GM19463 (cell line): ENCODE measurements around the gene INTS1.
"Not testable (repeated sequence)": the region's sequence is repeated elsewhere in the genome, so short reads cannot be mapped to it uniquely, and the experiment has no call there.

Experiments used
- ATAC-seq: cut with Tn5 transposase; IDR thresholded peaks from one replicate; pipeline ENCODE4 v1.9.1; 2021; ENCODE audit warnings: mild to moderate bottlenecking, moderate library complexity; ENCODE audit not compliant: unreplicated experiment

Gene INTS1

DNA sequence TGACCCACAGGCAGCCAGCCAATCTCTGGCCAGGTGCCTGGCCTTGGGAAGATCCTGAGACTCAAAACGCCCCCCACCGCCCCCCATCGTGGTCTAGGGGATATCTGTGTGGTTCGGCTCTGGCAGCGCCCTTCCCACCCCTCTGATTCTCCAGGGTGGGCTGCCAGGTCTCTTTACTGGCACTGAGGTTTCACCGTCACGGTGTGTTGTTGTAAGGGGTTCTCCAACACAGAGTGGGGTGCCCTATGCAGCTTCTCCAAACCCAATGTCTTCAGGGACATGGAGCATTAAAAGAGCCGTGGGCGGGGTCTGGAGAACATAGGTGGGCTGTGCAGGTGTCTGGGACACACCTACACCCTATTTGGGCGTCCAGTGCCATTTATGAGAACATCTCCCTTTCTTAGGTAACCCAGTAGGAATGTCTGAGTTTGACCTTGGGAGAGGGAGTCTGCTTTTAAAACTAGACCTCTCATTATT, 27.8 kb upstream of the INTS1 start:
- ATAC-seq: no peak

DNA sequence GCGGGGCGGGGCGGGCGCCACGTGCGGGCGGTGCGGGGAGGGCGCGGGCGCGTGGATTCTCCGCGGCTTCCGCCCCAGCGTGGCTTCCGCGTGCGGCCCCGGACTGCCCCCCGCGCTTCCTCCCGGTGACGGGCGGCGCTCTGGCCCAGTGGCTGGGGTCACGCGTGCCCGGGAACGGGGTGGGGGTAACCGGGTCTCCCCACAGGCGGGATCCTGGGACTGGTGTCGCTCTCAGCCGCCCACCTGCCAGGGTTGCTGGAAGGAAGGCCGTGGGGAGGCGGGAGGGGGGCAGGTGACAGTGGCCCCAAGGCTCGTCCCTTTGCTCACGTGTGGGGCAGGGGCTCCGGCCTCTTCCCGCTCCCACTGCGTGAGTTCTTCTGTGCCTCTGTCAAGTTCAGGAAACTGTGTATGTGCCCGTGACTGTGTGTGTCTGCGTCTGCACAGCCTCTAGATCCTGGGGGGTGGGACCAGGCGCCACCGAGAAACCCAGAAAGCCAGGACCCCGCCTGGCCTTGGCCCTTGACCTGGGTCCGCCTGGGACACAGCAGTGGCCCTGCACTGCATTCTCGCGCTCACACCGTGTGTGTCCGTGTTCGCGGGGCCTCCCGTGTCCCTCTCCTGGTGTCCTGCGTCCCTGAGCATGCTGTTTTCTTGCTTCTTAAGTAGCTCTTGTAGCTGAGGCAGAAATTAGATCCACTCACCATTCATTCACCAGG, 27.2 kb upstream of the INTS1 start:
- peak; percentile 13 for ATAC-seq

DNA sequence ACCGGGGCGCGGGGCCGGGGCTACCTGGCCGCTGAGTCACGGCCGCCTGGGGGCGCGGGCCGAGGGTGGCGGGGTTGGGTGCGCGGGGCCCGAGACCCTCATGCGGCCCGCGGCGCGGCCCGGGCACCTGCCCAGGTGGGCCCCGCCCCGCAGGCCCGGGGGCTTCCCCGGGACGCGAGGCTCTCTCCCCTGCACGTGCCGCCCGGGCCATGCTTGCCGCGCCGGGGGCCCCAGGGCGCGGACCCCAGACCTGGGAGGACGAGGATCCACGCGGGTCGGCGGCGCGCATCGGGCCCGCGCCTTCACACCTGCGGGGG, 26.7 kb upstream of the INTS1 start:
- peak; percentile 15 for ATAC-seq

DNA sequence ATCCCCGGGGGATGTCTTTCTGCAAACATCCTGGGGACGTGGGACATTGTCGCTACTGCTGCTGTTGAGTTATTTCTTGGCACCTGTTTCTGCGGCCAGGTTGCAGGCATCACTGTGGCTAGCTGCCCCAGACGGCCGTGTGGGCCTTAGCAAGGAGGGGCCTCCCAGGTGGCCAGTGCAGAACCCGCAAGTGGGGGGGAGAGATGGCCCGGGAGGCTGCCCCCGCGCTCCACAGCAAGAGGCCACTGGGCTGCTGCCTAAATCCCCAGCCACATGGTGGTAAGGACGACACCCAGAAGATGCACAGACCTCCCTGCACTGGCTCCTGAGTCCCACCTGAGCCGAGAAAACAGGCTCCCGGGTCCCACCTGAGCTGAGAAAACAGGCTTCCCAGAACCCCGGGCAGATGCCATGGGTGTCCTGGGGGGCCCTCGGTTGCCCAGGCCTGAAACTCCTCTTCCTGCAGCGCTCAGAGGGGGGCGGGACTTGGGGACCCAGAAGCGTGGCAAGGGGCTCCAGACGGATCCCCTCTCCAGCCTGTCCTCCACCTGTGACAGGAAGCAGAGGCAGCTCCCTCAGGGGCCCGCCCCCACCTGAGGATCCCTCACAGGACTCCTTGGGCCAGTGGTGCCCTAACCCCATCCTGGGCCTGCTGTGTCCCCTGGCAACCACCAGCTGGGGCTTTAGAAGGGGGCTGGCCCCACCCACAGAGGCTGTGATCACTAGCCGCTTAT, 25.4 kb upstream of the INTS1 start:
- ATAC-seq: no peak

DNA sequence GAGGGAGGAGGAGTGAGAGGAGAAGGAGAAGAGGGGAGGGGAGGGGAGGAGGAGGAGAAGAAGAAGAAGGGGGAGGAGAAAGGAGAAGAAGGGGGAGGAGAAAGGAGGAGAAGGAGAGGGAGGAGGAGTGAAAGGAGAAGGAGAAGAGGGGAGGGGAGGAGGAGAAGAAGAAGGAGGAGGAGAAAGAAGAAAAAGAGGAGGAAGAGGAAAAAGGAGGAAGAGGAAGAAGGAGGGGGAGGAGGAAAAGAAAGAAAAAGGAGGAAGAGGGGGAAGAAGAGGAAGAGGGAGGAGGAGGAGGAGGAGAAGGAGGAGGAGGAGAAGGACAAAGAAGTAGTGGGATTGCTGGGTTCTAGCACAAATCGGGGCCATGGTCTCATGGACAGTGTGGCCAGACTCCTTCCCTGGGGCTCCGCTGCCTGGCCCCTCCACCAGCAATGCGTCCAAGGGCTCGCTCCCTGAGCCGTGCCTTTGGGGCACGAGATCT, 22.1 kb upstream of the INTS1 start:
- ATAC-seq: no peak

DNA sequence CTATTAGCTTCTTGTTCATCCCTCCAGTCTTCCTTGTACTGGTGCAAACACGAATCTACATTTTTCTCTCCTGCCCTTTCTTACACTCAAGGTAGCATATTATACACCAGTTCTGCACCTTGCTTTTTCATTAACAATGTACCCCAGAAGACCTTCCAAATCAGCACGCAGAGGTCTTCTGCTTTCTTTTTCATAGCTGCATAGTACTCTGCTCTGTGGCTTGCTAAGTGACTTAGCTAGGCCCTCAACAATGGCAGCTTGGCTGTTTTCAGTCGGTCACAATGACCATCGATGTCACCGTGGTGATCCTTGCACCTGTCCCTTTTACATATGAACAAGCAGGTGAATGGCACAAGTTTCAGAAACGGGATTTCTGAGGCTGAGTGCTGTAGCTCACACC, 21.2 kb upstream of the INTS1 start:
- no peak for ATAC-seq

DNA sequence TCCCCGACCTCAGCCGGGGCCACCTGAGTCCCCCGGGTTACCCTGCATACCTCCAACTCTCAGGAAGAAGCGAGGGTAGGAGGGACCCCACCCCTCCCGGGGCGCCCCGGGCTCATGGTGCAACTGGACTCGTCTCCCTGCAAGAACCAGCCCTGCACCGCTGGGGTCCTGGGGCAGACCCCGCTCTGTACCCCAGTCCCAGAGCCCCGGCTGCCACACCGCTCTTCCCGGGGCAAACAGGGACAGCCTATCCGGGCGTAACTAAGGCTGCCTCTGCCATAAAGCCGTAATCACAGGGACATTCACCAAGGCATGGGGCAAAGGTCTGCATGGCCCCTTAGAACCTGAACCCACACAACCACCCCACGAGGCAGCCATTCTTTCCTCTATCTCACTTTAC, 19.7 kb upstream of the INTS1 start:
- no peak for ATAC-seq

DNA sequence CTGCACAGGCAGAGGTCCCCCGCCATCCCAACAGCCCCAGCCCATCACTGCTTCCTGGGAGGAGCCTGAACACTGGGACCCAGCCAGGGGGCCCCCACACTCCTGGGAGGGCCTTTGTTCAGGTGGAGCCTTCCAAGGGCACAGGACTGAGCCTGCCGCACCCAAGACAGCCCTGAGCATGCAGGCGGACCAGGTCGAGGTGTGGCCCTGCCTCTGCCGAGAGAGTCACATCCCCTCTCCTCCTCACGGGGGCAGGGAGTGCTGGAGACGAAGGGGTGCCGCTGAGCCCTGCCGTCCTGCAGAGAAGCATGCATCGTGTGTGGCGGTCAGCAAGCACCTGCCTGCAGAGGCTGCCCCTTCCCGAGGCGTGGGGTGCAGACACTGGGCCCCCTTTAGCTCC, 19.0 kb upstream of the INTS1 start:
- no peak for ATAC-seq

DNA sequence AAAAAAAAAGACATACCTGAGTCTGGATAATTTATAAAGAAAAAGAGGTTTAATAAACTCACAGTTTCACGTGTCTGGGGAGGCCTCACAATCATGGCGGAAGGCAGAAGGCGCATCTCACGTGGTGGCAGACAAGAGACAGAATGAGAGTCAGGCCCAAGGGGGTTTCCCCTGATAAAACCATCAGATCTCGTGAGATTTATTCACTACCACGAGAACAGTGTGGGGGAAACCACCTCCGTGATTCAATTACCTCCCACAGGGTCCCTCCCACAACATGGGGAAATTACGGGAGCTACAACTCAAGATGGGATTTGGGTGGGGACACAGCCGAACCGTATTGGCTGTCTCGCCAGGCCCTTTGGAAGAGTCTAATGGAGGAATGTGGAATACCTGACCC, 17.3 kb upstream of the INTS1 start:
- ATAC-seq: no peak

DNA sequence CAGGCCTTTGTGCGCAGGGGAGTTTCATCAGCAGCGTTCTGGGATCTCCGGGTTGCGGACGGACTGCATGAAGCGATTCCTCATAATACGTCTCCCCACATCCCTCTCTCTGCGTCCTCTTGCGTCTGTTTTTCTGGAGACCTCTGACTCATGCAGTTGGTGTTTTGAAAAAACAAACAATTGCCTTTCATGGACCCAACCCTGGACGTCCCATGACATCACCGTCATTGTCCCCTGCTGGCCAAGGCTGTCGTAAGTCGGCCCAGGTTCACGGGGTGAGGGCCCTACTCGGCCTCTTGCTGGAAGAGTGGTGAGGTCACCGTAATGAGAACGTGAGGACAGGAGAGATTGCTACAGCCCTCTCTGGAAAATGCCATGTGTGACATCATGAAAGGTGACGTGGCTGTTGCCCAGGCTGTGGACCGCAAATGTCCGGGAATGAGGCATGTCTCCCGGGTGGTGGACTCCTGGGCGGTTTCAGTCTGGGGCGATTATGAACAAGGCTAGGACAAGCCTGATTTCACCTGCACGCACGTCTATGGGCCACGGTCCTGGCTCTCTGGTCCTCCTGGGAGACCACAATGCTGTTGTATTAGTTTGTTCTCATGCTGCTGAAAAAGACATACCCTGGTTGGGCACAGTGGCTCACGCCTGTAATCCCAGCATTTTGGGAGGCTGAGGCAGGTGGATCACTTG, 16.5 kb upstream of the INTS1 start:
- no peak for ATAC-seq

DNA sequence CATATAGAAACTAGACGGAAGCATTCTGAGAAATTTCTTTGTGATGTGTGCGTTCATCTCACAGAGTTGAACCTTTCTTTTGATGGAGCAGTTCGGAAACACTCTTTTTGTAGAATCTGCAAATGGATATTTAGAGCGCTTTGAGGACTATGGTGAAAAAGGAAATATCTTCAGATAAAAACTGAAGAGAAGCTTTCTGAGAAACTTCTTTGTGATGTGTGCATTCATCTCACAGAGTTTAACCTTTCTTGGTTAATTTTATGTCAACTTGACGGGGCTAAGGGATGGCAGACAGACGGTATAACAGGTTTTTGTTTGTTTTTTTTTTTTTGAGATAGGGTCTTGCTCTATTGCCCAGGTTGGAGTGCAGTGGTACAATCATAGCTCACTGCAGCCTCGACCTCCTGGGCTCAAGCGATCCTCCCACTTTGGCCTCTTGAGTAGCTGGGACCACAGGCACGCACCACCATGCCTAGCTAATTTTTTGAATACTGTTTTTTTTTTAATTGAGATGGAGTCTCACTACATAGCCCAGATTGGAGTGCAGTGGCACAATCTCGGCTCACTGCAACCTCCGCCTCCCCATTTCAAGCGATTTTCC, 15.2 kb upstream of the INTS1 start:
- ATAC-seq: not testable (repeated sequence)

DNA sequence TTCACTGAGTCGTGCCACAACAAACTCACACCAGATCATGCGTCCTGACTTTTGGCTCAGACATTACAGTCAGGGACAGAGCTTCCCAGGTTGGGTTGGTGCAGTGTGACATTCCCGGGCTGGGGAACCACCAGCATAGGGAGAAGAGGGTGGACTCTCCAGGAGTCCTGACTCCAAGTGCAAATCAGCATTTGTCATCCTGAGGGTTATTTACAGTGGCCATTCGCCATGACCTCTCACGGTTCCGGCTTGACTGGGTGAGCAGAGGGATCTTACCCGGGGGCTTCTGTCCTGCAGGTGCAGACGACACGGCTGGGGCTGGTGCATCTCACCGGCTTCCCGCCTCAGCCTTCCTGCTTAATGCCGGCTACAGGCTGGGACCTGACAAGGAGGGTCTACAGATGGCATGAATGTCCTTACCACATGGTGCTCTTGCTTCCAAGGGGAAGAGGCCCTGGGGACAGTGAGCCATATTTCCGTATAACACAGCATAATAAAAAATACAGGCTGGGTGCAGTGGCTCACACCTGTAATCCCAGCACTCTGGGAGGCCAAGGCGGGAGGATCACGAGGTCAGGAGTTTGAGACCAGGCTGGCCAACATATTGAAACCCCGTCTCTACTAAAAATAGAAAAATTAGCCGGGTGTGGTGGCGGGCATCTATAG, 12.5 kb upstream of the INTS1 start:
- no peak for ATAC-seq

DNA sequence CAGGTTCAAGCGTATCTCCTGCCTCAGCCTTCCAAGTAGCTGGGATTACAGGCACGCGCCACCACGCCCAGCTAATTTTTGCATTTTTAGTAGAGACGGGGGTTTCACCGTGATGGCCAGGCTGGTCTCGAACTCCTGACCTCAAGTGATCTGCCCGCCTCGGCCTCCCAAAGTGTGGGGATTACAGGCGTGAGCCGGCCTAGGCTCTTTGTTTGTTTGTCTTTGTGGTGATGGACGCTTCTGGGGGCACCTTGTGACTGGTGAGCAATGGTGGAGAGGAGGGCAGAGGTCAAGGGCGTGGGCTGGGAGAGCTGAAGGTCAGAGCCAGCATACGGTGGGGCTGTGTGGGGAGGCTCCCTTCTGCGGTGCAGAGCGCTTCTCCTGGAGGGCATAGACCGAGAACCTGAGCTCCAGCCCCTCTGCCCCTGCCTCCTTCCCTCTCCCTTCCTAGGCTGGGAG, 11.3 kb upstream of the INTS1 start:
- not testable (repeated sequence) for ATAC-seq

DNA sequence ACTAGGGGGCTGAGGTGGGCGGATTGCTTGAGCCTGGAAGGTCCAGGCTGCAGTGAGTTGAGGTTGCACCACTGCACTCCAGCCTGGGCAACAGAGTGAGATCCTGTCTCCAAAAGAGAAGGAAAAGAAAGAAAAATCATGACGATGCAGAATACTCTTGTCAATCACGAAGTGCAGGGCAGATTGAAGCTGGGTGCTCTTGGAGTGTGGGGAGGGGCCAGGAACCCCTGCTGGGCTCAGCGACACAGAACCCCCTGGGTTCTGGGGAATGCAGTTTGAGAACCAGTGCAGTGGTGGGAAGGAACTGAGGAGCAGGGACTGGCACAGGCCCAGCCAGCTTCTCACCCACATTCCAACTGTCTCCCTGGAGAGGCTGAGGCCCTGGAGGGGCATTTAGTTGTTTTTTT, 10.8 kb upstream of the INTS1 start:
- ATAC-seq: no peak

DNA sequence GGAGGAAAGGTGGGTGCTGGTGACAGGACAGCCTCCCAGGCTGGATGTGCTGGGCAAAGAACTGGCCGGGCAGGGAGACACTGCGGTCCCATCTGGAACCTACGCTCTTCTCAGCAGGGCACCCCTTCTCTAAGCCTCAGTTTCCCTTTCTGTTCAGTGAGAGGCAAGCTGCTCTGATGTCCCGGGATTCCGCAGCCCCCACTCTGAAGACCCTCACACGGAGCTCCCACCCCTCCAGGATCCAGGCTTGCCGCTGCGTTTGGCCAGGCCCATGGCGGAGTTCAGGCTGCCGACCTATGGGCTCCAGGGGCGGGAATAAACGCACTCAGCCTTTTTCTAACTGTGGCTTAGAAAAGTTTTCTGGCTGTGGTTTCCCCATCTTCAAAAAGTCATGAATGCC, 10.2 kb upstream of the INTS1 start:
- ATAC-seq: no peak

DNA sequence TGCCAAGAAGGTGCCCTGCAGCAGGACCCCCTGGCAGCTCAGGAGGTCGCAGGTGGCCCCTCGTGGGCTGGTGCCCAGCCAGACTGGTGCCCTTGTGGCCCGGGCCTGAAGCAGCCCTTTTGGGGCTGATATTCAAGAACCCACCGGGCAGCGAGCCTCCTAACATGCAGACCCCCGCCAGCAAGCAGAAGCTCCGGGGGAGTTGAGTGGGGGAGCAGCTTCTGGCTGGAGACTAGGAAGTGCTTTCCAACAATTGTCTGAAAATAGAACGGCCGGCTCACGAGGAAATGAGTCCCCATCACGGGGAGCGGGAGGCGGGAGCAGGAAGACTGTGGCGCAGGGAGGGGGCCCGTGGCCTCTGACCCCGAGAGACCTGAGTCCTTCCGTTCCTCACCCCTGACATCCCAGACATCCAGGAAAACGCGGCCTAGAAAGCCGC, 9.5 kb upstream of the INTS1 start:
- ATAC-seq: no peak

DNA sequence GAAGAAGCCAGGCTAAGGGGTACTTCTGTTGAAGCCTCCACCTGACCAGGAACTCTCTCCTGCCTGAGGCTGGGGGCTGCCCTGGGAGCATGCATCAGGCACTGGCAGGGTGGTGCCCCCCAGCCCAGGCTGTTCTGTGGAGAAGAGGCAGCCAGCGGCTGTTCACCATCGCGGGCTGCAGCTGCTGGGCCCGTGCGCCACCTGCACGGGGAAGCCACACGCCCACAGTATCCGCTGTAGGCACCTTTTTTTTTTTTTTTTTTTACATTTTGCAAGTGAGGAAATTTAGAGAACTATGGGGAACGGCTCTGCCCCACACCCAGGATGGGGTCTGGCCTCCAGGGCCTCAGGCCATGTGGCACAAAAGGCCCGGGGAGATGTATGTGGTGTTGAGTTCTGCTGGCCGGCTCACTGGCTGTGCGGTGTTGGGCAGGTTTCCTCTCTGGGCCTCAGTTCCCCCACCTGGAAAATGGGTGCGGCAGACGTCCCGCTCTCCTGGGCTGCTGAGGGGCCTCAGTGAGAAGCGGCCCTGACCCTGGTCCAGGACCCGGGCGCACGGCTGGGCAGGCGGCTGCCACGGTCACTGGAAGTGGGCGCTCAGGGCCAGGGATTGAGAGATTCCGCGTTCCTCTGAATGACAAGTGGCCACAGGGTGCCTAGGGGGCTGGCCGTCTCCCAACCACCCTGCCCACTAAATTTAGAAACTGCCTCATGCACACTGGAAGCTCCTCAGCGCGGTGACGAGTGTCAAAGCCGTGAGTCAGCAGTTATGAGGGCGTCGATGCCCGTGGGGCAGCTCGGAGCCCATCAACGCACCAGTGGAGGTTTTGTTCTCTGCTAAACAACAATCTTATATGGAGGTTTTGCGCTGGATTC, 8.8 kb upstream of the INTS1 start:
- ATAC-seq: peak; percentile 53

DNA sequence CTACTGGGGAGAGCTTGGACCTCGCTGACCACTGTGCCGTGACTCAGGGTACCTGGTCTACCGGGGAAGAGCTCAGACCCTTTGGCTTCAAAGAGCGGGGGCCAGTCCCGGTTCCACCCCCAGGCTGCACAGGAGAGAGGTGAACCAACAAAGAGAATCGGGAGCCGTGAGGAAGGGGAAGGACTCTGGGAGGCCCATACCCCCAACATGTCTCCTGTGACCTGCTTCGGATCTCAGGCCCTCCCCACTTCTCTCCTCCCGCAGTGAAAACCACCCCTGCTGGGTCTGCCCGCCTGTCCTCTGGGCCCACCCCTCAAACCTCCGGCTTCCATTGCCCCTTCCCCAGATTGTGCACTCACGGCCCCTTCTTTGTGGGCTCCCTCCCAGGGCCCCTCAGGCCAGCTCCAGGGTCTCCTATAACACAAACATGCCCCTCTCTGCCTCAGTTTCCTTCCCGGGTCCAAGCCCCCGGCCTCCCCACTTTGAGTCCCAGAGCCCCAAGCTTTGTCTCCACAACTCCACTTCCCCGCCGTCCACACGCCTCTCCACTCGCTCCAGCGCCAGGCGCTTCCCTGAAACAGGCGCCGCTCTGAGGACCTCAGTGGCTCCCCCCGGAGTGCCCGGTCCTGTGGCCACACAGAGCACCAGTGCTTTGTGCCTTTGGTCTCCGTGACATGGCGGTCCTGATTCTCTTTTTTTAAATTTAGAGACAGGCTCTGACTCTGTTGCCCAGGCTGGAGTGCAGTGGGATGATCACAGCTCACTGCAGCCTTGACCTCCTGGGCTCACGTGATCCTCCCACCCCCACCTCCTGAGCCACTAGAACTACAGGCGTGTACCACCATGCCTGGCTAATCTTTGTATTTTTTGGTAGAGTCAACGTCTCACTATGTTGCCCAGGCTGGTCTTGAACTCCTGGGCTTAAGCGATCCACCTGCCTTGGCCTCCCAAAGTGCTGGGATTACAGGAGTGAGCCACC, 7.5 kb upstream of the INTS1 start:
- ATAC-seq: no peak

DNA sequence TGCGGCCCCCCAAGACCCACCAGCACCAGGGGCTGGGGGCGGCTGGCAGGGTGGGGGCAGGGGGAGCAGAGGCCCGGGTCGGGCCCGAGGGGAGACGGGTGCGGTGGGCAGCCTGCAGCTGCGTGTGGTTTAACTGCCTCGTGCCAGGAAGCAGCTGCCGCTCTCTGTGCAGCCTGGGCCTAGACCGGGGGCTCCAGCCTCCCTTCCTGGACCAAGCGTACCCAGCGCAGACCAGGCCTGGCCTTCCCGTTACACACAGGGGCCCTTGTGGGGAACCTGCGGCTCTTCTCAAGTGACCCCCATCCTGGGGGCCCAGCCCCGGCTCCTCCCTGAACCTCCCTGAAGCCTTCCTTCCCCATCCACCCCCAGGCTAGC, 6.6 kb upstream of the INTS1 start:
- ATAC-seq: no peak
